NCI-H82 (cell line): ENCODE results near the gene PLK2.

Experiments
- DNase-seq: peaks from one replicate; lab custom pipeline; 2025; lab: John Stamatoyannopoulos, UW

PLK2 gene

DNA sequence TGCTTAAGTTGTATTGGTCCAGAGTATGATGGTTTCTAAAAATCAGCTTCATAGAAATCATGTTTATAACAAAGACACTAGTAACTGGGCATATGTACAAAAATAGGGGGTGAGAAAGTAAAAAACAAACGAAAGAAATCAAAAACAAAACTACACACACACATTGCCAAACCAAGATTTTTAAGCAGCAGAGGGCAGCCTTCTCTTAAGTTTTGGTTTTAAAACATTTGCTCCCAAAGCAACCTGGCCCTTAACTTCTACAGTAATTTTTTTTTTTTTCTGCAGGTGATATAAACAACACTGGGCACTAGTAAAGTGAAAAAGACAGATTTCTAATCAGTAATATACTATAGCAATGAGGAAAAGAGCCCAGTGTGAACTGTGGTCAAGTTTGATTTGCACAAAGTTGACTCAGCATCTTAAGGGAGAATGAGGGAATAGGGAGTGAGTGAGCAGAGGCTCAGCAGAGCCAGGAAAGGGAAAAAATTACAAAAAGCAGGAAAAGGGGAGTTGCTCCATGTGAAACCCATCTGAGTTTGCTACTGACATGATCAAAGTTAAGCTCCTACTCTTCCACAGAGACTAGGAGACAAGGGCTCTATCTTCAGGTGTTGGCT is 18.0 kb upstream of the PLK2 start:
- DNase-seq, result no peak

DNA sequence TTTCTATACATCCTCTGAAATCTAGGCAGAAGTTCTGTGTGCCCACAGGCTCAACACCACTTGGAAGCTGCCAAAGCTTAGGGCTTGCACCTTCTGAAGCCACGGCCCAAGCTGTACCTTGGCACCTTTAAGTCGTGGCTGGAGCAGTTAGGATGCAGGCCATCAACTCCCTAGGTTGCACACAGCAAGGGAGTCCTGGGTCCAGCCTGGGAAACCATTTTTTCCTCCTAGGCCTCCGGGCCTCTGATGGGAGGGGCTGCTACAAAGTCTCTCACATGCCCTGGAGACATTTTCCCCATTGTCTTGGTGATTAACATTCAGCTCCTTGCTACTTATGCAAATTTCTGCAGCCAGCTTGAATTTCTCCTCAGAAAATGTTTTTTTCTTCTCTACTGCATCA is 15.5 kb upstream of the PLK2 start:
- no peak for DNase-seq

DNA sequence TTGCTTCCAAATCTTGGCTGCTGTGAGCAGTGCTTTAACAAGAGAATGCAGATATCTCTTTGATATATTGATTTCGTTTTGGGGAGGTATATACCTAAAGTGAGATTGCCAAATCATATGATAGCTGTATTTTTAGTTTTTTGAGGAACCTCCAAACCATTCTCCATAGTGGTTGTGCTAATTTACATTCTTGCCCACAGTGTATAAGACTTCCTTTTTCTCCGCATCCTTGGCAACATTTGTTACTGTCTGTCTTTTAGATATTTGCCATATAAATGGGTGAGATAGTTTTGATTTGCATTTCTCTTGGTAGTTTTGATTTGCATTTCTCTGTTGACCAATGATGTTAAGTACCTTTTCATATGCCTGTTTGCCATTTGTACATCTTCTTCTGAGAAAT is 10.0 kb upstream of the PLK2 start:
- DNase-seq, result no peak

DNA sequence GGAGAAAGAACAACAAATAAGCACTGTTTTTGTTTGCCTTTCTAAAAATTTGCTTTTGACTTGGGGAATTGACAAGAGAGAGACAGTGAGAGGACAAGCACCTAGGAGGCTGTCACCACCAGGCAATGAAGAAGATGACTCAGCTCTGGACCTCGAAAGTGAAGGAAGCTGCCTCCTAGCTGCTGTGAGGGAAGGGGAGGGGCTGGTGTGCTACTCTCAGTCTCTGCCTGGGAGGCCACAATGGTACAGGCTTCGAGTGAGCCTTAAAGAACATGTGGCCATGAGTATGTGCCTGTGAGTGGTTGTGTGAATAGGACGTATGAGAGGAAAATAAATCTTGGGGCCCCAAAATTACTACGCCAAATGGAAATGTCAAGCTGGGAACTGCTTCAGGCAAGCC is 7.1 kb upstream of the PLK2 start:
- DNase-seq, result peak; percentile 9

DNA sequence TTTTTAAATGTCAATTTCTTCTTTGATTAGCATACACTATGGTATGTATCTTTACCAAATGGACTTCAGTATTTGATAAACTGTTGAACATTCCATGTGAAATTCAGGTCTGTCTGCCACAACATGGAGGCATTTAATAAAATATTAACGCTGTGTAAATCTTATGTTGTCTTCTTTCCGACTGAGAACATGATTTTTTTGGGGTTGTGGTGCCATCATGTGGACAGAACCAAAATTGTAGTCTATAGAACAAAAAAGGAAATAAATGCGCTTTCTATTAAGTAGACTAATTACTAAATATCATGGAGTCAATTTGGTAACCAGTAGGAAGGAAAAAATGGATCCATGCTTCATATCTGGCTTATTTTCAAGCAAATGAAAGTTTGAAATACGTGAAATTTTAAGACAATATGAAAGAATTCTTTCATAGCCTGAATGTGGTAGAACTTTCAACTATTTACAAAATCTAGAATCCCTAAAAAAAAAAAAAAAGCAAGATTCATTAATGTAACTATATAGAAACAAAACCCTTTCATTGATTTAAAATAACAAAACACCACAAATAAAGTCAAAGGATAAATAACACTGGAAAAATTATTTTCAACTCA is 2.8 kb upstream of the PLK2 start:
- DNase-seq, result peak; percentile 64

DNA sequence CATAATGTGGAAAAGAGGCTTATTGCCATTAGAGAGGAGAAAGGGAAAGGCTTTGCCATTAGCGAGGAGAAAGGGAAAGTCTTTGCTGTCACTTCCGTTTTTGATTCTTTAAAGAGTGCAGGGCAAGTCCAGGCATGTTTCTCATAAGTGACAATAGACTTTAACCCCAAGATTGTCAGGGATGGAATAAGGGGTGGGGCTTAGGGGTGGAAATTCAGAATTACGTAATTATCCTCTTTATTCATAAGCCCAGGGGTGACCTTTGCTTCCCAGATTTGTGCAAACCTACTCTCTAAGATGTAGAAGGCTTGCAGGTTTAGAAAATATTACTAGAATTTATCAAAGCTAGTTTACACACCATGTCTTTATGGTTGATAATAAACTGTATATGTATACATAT is 2.3 kb upstream of the PLK2 start:
- no peak for DNase-seq

DNA sequence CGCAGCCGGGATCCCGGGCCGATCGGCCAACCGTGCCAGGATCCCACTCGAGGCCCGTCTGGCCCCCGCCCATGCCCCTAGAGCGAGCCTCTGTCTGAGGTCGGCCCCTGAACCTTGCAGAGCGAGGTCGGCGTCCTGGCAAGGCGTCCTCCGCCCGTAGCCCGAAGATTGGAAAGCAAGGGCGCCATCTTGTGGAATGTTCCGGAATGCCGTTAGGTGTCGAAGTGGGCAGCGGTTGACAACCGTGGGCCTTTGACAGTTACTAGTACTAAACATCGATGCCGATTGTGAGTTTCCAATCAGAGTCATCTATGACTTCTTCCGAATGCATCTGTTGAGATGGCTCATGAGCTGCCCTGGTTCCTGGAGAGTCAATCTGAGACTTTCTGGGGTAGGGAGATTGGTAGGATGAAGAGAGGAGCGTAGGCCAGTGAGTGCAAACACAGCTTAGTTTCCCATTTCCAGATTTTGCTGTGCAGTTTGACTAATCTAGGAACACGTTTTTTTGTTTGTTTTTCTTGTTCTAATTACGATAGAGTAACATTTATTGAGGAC is 923 bp upstream of the PLK2 start:
- peak; percentile 92 for DNase-seq

DNA sequence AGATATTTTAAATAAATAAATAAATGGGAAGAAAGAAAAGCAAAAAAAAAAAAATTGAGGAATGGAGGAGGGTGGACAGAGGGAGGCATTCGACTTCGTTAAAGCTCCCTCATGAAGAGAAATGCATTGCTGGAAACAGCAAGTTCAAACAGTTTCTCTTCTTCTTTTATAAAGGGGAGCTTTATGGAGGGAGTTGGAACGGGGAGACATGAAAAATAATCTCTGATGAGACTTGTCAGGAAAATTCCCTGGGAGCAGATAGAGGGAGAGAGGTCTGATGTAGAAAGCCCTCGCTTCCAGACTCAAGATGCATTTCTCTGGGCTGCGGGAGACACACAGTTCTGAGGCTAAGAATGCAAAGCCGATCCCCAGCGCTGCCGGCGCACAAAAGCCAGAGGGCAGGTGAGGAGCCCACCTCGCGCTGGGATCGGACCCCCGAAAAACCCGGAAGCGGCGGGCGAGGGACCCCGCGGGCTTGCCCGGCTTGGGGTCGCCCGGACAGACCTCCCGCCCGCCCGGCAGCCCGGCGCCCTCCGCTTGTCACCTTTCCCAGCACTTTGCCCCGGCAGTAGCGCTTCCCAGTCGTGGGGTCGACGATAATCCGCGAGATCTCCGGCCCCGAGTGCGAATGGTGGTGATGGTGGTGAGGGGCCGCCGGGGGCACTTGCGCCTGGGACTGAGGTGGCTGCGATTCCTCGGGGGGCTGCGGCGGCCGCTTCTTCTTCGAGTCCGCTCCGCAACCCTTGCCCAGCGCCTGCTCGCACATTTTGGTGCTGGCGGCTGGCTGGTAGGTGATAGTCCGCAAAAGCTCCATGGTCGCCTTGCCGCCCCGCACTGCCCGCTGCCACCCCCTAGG is 512 bp downstream of the PLK2 start:
- peak; percentile 54 for DNase-seq

DNA sequence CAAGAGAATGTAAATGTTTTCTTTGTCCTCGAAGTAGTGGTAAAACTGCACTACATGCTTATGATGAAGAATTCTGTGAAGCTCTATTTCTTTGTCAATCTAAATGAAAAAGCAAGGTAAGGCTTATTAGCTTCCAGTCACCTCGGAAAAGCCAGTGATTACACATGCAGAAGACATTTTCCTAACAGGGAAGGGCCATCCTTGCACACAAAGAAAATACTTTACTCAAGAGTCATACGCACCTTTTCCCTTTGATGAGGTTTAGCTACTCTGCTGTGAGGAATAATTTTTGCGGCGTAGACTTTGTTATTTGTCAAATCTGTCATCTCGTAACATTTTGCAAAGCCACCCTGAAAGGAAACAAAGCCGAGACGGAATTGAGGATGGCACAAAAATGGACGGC is 1.1 kb downstream of the PLK2 start:
- DNase-seq, result no peak

DNA sequence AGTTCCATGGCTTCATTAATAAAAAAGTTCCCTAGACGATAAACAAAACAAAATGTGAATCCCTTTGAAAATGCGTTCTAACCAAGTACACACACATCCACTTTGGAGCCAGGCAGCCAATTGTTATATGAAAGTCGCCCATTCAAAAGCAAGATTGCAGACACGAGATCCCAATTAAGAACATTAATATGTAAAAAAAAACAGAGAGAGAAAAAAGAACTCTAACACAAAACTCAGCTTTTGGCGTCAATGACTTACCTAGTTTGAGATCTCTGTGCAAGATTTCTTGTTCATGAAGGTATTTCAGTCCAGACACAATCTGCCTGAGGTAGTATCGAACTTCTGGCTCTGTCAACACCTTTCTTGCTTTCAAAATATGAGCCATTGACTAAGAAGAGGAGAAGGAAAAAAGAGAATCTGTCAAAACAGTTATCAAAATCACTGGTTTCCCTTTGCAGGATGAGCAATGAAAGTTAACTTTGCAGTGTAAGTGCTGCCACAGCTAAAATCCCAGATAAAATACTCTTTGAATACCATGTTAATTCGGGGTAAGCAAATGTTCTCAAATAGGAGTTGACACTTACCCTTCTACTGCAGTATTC is 1.6 kb downstream of the PLK2 start:
- no peak for DNase-seq

DNA sequence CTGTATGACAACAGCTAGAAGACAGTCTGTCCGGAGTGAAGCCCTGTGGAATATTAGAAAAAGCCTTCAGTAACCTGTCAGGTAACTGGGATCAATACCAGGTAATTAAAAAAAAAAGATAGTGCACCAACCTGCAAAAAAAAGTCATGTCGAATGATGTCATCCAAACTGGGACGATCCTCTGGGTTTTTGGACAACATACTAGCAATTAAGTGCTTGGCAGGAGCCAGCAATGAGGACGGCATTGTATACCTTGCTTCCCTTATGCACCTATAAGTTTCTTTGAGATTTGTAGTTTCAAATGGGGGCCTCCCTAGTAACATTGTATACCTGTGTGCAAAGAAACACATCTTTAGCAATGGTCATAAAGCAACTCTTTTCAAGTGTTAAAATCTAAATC is 2.8 kb downstream of the PLK2 start:
- no peak for DNase-seq

DNA sequence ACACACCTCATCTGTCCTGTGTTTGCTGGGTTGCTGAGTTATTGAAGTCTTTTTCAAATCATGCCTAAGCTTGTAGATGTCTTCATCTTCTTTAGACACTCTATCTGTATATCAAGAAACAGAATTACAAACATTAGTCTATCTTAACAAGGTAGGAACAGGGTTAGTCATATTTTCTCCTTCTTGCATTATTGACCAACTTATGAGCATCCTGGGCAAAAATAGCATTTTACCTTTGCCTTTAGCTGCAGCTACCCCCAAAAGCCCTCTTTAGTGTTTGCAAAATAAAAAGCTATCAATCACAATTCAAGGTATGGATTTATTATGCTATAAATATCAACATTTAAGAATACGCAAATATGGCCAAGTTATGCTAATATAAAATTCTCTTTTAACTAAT is 3.4 kb downstream of the PLK2 start:
- DNase-seq, result no peak

DNA sequence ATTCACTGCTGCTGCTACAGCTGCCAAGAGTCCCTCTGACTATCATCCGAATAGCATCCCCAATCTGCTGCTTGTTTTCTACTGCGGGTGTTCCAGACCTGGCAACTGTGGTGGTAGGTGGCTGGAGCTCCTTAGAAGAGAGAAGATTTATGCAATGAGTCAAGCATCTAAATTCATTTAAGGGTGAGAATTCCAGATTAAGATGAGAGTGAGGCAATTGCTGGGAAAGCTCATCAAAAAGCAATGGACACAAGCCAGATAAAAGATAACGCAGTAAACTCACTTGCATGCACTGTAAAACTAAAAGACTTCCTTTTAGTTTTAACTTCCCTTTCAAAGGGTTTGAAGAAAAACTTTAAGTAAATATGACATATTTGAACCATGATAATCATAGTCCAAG is 3.9 kb downstream of the PLK2 start:
- no peak for DNase-seq

DNA sequence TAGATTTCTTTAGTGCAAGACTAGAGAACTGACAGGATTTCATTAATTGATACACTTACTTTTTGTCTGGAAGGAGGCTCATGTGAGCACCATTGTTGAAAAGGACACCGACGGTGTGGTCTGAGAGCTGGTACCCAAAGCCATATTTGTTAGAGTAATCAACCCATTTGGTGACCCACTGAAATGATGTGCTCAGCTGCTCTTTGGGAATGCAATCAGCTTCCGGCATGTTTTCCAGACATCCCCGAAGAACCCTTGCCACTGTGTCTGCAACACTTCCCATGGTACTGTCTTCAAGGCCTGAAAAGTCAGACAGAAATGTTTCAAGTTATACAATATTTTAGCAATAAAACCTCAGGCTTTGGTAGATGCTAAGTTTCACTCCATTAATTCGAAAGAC is 4.4 kb downstream of the PLK2 start:
- DNase-seq, result no peak

DNA sequence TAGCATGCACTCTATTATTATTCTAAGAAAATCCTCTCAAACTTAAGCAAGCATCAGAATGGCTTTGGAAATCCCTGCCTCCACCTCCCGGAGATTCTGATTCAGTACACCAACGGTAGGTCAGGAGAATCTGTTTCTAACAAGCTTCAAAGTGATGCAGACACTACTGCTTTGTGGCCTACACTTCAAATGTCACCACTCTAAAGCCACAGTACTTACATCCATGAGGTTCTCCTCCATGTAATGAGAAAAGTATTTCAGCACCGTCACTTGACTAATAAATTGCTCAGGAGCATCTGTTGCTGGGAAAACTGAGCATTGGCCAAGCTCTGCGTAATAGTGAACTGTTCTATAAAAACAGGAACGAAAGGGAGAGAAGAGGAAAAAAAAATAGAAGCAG is 4.8 kb downstream of the PLK2 start:
- no peak for DNase-seq

DNA sequence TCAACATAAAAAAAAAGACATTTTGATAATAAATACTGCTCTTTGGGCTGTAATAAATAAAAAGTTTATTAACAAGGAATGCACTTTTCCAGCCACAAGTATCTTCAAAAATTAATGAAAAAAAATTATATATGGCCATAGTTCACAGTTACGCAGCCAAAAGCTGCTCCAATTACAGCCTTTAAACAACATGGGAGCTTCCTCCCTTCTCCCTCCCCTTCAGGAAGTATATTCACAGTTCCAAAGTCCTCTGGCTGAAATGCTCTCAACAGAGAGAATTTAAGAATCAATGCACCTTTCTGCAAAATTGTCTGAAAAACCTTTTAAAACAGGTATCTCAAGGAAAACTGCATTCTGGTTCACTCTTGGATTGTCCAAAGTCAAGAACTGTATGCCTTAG is 5.9 kb downstream of the PLK2 start:
- DNase-seq, result no peak

DNA sequence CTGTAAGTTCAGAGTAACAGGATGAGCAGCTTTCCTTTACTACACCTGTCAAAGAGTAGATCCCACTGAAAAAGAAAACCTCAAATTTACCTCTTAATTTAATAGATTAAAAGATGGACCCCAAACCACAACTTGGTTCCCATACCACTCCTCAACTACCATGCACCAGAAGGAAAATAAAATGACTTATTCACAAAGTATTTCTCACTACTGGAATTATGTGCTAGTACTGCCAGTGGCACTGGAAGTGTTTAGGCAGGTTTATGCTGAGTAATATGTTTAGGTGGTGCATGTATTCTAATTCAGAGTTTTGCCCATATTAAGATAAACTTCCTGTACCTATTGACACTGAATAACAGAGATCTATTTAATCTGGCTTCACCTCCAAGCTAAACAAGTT is 6.6 kb downstream of the PLK2 start:
- DNase-seq, result no peak

DNA sequence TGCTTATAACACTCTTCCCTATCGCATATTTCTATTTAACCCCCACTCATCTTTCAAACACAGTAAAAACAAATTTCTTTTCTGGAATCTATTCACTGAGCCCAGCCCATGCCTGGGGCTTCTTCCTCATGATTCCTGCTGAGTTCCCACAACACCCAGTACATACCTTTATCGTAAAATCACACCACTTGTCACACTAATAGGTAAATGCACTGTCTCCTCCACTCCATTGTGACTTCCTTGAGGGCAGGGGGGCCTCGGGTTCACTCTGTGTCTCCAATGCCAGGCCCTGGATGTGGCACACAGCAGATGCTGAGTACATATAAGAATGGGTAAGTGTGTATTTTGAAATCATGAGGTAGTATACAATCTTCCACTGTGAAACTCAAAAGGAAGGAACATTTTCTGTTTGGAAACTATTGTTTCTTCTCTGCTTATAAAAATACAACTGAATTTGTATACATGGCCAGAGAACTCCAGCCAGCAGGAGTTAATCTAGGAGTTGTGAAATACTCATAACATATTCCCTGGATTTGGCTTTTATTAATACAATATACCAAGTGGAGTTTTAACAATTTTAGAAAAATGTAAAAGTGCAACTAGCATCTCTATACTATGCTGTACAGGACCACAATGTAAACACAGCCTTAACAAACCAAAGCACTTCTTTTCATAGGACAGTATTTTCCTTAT is 7.2 kb downstream of the PLK2 start:
- DNase-seq, result no peak

DNA sequence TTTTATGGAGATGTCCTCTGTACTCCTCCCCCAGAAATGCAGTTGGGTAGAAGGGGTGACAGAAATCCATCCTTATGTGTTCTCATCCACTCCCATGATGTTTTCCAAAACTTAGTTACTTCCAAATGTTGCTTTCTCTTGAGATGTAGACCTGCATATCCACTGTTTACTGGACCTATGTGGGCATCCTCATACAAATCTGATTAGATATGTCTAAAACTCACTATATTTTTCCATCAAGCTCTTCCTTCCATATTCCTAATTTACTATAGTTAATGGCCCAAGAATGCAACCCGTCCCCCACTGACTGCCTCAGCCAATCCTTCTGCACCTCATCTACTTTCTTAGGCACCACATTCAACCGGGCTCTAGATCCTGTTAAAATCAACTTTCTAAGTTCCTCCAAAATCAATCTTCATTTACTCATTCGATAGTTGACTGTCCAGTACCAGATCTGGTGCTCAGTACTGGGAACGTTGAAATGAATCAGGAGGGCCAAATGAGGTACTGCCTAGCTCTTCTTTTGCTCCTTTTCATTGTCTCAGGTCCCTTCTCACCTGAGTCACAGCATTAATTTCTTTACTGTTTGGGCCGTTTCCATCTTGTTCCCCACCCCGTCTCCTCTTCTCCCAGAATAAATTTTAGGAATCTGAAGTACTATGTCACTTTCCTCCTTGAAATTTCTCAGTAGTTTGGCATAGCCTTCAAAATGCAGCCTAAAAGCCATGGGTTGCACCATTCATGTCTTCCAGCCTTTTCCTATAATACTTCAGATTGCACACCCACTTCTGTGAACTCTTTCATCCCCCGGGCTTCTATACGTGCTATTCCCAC is 7.9 kb downstream of the PLK2 start:
- DNase-seq, result no peak

DNA sequence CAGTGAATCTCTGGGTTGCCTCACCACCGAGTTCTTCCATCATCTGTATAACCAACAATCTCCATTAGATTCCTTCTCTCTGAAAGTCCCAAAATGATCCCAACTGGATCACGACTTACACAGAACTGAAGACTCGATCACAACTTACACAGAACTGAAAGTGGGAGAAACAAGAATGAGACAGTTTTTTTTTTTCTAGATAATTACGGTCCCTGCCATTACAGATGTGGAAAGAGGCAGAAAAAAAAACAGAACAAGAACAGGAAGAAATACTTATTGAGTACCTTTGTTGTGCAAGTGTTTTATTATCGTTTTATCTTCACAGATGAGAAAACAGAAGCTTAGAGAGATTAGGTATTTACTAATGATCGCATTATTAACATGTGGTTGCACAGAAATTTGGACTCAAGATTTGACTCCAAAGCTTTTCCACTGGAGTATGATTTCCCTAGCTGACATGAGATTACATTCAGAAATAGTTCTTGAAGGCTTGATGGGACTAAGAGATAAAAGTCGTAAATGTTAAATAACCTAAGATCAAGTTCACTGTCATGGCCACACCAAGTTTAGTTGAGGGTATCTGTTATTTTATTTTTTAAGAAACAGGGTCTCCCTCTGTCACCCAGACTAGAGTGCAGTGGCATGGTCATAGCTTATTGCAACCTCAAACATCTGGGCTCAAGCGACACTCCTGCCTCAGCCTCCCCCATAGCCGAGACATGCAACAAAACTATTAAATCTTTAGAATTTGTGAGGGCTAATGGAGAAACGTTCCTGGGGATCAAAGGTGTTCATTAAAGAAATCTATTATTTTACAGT is 8.9 kb downstream of the PLK2 start:
- no peak for DNase-seq
